ENCODE results near the gene FADS3. TPM values are rescaled to one million over a fixed set of nuclear protein-coding genes. Genes with fewer than 3 reads are reported as not detected.

The FADS3 gene, protein sequence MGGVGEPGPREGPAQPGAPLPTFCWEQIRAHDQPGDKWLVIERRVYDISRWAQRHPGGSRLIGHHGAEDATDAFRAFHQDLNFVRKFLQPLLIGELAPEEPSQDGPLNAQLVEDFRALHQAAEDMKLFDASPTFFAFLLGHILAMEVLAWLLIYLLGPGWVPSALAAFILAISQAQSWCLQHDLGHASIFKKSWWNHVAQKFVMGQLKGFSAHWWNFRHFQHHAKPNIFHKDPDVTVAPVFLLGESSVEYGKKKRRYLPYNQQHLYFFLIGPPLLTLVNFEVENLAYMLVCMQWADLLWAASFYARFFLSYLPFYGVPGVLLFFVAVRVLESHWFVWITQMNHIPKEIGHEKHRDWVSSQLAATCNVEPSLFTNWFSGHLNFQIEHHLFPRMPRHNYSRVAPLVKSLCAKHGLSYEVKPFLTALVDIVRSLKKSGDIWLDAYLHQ
- polyA plus RNA-seq, result 100 to 1,000 TPM in 1 of 3 donors, 10 to 100 TPM in 2; 32.5 to 267 (median 64.1) TPM

DNA sequence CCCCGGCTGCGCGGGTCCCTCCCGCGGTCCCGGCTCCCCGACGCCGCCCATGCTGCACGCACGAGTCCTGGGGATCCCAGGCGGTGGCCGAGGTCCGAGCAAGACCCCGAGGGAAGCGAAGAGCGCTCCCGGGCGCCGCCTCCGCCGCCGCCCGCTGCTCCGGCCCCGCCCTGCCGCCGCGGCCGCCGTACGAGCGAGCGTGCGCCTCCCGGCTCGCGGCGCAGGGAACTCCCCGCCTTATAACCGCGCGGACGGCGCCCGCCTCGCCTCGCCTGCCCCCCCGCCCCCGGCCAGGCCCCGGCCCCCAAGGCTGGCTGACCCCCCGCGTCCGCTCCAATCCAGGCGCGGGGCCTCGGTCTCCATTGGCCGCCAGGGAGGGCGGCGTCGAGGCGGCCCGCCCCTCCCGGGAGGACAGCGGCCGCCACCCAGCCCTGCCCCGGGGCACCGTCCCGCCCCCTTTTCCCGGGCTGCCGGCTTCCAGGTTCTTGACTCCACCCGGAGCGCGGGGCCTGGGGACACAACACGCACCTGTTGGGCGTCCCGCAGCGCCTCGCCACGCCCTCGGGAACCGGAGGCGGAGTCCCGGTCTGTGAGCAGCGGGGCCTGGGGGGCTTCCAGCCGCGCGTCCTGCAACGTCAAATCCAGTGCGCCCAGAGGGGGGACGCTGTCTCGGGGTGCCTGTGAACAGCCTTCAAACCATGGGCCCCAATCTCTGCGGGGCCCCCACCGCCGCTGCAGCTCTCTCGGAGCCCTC, at the start of gene FADS3:
Gene FADS3 (minus strand): TSS at position 215 of the 754 bp plus-strand sequence. CDS start 164 bp downstream, at position 51.
- peak within 1 kb of the TSS; percentile 19 for H3K27ac ChIP-seq (ENCODE audit: low read depth, low read length)
- 1% methylated on average over 48 to 96 of the region's 96 CpGs for WGBS, 3 donors

DNA sequence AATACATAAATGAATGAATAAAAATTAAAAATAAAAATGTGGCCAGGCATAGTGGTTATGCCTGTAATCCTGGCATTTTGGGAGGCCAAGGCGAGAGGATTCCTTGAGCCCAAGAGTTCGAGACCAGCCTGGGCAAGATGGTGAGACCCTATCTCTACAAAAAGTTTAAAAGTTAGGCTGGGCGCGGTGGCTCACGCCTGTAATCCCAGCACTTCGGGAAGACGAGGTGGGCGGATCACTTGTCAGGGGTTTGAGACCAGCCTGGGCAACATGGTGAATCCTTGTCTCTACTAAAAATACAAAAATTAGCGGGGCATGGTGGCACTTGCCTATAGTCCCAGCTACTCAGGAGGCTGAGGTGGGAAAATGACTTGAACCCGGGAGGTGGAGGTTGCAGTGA, 49.1 kb upstream of the FADS3 start:
- no peak overlapping the region for H3K27ac ChIP-seq (ENCODE audit: low read depth, low read length)
- WGBS, 3 donors, result 84 to 95% (median 95%) methylated on average over 10 of the region's 10 CpGs

DNA sequence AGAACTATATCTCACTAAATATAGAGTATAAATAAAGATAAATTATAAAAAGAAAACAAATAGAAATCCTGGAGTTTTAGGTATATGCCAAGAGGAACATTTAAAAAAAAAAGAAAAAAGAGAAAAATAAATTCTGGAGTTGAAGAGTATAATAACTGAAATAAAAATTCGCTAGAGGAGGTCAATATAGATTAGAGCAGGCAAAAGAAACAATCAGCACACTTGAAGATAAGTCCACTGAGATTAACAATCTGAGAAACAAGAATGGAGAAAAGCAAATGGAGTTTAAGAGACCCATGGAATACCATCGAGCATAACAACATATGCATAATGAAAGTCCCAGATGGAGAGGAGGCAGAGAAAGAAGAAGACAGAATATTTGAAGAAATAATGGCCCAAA, 44.5 kb upstream of the FADS3 start:
- H3K27ac ChIP-seq (ENCODE audit: low read depth, low read length), result no peak overlapping the region

DNA sequence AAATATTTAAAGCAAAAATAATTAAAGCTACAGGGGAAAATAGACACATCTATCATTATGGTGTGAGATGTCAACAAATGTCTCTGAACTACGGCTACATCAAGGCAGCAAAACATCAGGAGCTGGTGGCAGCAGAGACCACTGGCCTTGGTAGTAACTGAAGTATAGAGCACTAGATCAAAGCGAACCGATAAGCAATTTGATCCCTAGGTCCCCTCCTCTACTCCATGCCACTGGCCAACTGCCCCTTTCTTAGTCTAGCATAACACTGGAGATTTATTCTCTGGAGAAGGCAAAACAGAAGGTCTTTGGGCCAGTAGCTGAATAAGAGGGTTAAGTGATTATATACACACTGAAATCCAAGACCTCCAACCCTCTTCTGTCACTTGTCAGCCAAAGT, 39.6 kb upstream of the FADS3 start:
- no peak overlapping the region for H3K27ac ChIP-seq (ENCODE audit: low read depth, low read length)
- WGBS, 3 donors, result 77 to 93% (median 92%) methylated on average over 3 of the region's 3 CpGs

More for the DNA sequence above, 44.5 kb upstream of the FADS3 start:
- WGBS, 3 donors, result 82 to 84% (median 82%) methylated on average over 2 of the region's 2 CpGs

DNA sequence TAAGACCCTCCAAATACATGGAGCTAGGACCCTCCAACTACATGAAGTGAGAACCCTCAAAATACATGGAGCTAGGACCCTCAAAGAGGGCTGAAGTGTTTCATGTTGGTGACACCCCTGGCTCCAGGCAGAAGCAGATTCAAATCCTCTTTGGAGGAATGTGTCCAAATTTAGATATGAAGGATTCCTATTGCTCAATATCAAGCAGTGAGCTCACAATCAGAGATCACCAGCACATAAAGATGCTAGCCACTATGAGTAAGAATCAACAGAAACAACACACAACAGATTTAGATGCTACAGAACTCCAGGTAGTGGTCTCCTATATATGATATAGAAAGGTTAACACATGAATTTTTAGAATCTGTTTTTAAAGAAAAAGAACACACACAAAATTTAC, 37.3 kb upstream of the FADS3 start:
- no peak overlapping the region for H3K27ac ChIP-seq (ENCODE audit: low read depth, low read length)

DNA sequence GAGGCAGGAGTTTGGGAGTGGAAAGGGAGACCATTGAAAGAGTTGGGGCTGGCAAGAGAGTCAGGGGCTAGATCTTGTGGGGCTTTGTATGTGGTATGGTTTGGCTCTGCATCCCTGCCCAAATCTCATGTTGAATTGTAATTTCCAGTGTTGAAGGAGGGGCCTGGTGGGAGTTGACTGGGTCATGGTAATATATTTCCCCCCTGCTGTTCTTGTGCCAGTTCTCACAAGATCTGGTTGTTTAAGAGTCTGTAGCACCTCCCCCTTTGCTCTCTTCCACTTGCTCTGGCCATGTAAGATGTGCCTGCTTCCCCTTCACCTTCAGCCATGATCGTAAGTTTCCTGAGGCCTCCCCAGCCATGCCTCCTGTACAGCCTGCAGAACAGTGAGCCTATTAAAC, 36.2 kb upstream of the FADS3 start:
- WGBS, 3 donors, result 96 to 100% (median 96%) methylated on average over 1 of the region's 1 CpG
- no peak overlapping the region for H3K27ac ChIP-seq (ENCODE audit: low read depth, low read length)

DNA sequence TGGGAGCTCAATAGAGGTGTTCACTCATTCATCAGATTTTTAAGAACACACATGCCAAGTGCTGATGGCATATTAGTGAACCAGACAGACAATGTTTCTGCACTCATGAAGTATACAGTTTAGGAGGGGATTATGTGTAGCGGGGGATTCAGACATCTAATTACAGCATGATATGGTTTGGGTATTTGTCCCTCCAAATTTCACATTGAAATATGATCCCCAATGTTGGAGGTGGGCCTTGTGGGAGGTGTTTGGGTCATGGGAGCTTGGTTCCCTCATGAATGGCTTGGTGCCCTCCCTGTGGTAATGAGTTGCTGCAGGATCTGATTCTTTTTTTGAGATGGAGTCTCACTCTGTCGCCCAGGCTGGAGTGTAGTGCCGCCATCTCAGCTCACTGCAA, 34.9 kb upstream of the FADS3 start:
- WGBS, 3 donors, result 95 to 98% (median 96%) methylated on average over 3 of the region's 3 CpGs
- no peak overlapping the region for H3K27ac ChIP-seq (ENCODE audit: low read depth, low read length)

DNA sequence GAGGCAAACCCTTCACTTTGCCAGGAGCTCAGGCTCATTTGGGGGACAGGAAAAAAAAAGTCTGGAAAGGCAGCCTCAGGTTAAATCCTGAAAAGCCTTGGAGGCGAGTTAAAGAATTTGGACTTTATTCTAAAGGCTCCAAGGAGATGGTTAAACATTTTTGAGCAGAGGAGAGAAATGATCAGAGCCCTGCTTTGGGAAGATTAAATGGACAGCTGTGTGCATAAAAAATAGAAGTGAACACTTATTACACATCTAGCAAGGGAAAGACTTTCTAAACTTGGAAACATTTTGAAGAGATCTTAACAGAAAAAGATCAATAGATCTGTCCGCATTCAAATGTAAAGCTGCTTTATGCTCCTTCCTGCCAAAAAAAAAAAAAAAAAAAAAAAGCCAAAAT, 34.4 kb upstream of the FADS3 start:
- no peak overlapping the region for H3K27ac ChIP-seq (ENCODE audit: low read depth, low read length)
- 82 to 95% (median 92%) methylated on average over 2 of the region's 2 CpGs for WGBS, 3 donors

DNA sequence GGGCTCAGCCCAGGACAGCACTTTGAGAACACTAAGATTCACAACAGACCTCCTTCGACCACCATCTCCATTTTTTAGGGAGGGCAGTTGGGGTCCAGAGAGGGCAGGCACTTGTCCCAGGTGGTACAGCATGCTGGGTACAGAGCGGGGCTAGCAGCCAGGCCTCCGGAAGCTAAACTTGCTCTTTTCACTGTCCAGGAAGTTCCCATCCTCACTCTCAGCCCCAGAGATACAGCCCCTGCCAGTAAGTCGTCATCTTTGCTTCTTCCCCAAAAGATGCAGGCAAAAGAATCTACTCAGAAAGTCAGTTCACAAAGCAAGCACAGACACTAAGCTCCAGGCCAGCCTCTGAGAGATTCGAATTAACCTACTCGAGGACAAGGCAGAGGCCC, 32.7 kb upstream of the FADS3 start:
- 49 to 69% (median 55%) methylated on average over 6 of the region's 6 CpGs for WGBS, 3 donors
- H3K27ac ChIP-seq (ENCODE audit: low read depth, low read length), result peak overlapping the region; percentile 61

DNA sequence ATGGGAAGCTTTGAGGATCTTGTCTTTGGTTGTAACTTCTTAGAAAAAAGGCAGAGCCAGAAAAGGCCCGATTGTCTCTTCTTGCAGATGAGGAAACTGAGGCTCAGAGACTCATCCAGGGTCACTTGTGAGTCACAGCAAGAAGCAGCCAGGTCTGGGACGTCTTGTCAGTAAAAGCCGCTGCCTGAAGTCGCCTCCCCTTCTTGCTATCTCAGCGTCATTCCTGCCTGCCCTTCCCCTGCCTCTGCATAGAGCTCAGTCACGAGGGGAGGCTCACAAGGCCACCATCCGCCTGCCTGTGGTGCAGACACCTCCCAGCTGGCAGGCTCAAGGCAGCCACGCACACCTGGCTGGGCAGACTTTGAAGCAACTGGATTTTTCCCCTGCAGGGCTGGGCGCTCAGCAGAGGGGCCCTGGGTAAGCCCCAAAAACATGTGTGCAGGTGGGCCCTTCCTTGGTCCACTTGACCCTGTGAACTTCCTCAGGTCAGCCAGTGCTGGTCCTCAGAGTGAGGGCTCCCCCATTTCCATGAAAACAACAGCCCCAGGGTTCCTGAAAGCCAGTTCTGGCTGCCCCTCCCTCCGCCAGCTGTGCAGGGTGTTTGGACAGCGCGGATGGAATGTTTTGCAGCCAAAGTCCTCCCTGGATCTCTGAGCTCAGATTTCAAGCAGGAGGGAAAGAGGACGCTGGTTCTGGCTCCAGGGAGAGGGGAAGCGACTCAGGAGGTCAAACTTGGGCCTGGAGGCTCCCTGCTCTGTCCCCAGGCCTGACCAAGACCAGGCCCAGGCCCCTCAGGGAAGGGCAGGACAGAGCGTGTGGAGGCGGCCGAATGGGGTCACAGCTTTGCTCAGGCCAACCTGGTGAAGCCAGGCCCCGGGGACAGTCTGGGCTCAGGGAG, 32.1 kb upstream of the FADS3 start:
- peak overlapping the region; percentile 61 for H3K27ac ChIP-seq (ENCODE audit: low read depth, low read length)
- 38 to 49% (median 43%) methylated on average over 18 of the region's 18 CpGs for WGBS, 3 donors

DNA sequence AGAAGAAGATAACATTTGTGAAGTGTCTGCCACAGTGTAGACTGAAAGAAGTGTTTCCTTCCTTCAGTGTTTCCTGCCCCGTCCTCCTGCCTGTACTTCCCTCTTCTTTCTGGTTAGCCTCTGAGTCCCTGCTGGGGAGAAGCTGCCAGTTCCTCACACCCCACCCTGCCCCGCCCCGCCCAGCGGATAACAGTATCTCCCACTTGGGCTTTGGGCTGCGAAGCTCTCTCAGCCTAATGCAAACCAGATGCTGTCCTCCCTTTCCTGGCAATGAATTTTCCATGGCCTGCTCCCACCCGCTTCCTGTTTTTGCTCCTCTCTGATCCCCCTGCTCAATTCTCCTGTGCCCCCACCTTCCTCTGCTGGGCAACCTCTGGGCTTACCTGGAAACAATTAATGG, 31.2 kb upstream of the FADS3 start:
- WGBS, 3 donors, result 13 to 75% (median 16%) methylated on average over 6 of the region's 6 CpGs
- peak overlapping the region; percentile 56 for H3K27ac ChIP-seq (ENCODE audit: low read depth, low read length)

DNA sequence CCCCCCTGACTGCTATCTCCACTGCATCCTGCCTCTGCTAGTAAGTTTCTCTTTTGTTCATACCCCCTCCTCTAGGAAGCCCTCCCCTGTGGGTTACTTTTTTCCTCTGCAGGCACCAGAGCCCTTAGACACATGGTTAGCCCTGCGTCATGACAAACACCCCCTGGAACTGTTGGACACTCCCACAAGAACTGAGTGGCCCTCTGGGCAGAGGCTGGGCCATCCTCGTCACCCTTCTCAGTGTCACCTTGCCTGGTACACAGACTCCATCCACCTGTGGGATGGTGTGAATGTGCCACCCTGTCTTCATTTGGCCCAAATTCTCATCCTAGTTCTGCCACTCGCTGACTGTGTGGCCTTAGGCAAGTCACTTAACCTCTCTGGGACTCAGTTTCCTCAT, 30.1 kb upstream of the FADS3 start:
- WGBS, 3 donors, result 83 to 89% (median 89%) methylated on average over 3 of the region's 3 CpGs
- H3K27ac ChIP-seq (ENCODE audit: low read depth, low read length), result no peak overlapping the region

DNA sequence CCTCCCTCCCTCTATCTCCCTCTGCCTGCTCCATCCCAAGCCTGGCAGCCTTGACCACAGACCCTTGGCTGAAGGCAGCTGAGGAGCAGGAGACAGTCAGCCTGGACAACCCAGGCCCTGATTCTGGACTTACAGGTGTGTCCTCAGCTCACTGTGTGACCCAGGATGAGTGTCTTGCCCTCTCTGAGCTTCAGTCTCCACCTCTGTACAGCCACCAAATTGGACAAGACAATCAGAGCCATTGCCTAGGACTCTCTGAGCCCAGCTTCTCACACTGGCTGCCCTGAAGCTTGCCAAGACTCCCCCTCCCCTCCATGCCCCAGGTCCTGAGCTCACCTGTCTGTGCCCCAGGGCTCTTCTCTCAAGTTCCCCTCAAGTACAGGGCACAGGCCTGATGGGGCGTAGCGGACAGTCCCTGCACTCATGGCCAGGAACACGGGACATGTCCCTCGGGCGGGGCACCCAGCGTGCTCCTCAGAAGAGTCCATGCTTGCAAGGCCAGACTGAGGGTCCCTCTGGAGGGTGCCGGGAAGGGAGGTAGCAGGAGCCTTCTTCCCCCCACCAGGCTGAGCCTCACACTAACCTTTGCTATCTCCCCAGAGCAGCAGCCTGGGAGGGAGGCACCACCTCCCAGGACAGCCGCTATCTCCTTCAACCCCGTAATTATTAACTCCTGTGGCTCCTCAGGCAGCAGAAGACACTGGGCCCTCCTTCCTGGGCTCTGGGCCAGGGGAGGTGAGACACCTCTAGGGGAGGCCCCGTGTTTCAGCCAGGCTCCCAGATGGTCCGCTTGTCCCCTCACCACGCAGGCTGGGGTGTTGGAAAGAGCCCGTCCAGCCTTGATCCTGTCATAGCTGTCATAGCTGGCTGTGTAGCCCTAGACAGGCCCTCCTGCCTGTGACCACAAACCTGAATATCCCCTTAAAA, 28.6 kb upstream of the FADS3 start:
- 61 to 87% (median 80%) methylated on average over 13 of the region's 13 CpGs for WGBS, 3 donors
- H3K27ac ChIP-seq (ENCODE audit: low read depth, low read length), result no peak overlapping the region

DNA sequence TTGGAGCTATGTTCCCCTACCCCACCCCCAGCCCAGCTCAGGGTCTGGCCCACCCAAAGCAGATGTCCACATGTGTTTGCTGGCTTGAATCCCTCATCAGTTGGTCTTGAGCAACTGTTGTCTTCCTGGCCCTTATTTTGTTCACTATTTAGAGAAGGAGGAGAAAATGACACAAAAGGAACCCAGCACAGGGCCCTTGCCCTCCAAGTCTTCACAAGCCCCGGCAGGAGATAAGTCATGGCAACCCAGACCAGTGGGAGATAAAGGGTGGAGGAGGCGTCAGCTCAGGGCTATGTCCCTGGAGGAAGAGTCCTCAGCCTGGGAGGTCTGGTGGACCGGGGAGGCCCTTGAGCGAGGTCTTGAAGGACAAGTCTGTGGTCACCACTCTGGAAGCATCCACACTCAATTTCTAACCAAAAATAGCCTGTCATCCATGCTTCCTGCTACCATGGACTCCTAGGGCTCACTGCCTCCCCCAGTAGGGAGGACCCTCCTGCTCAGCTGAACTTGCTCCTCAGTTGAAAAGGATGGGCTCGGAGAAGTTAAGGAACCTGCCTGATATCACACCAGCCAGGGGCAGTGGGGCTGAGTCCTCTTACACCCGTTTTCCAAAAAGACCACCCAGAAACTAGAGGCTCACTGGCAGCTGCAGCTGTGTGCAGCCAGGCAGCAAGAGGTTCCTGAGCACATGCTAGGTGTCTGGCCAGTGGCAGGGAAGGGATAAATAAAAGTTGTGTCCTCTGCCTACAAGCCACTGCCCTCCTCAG, 27.8 kb upstream of the FADS3 start:
- 48 to 77% (median 65%) methylated on average over 6 of the region's 6 CpGs for WGBS, 3 donors
- no peak overlapping the region for H3K27ac ChIP-seq (ENCODE audit: low read depth, low read length)

DNA sequence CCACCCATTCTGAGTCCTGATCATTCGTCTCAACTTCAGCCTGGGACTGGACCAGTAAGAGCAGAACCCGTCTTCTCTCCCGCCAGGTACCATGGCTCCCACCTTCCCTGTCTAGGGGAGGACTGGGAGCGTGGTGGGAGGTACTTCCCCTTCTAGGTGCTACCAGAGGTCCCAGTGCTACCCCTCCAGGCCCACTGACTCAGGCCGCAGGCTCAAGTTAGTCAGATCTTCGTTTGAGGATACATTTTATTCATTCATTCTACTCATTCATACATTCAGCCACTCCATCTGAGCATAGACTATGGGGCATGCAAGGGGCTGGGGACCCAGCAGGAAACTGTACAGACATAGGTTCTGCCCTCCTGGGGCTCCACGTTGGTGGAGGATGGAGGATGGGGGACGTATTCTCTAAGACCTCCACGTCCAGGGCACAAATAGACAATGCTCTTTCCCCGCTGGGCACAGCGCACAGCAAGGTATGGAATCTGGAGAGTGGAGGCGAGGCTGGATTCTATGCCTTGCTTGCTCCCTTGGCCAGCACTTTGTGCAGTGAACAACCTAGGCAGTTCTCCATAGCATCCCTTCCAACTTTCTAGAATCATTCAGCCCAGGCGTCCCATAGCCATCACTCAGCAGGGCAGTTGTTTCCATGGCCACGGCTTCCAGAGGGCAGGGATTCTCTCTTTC, 27.0 kb upstream of the FADS3 start:
- WGBS, 3 donors, result 75 to 81% (median 78%) methylated on average over 14 of the region's 14 CpGs
- no peak overlapping the region for H3K27ac ChIP-seq (ENCODE audit: low read depth, low read length)

DNA sequence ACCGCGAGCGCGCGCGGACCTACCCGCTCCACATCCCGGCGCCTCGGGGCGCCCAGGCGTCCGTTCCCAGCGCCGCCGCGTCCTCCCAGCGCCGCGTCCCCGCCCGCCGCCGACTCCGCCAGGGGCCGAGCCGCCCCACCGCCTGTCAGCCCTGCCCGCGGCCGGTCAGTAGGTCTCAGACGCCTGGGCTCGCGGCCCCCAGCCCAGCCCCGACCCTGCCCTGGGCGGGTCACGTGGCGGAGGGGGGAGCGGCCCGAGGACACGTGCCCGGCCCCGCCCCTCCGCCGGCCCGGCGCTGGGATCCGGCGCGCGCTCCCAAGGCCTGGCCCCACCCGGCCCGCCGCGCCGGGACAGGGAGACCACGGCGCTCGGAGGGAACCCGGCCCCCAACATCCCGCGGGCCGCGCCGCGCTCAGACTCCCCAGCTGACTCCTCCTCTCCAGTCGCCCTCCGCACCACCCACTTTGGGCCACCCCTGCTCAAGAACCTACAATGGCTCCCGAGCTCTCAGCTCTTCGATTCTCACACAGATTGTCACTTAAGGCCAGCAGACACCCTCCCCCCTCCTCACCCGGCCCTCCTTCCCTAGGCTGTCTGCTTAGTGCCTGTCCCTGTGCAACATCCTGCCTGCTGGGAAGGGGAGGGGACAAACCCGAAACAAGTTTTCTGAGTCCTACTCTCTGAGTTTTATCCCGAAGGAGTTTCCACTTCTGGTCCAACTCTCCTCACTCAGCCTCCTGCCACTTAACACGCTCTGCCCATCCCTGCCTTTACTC, 26.2 kb upstream of the FADS3 start, which contains the start of gene RAB3IL1:
Gene RAB3IL1 (minus strand): TSS at position 233 of the 776 bp plus-strand sequence. CDS start 199 bp downstream, at position 34.
- WGBS, 3 donors, result 2 to 3% (median 2%) methylated on average over 32 to 74 of the region's 74 CpGs
- no peak within 1 kb of the TSS for H3K27ac ChIP-seq (ENCODE audit: low read depth, low read length)
